A549 (cell line): ENCODE results near the gene ITGB3. TPM values are rescaled to one million over a fixed set of nuclear protein-coding genes. Genes with fewer than 3 reads are reported as not detected.

Source experiments
- ATAC-seq, 2 experiments: fragments of 200-7000 bp in 1 of 2; fragments of >200 bp in 1 of 2; cut with Nextera tagmentation in 1 of 2; cut with Tn5 transposase in 1 of 2; 3 replicates each; pipeline versions ENCODE4 v1.8.0 to v1.9.1; 2018 to 2020; ENCODE audit warnings: mild to moderate bottlenecking in 1 of 2, moderate library complexity in 1 of 2
- CTCF ChIA-PET: fragments of 300-600 bp; sonication (Branson Sonifier 250); formaldehyde crosslinking; extraction: SDS; loops from one replicate; lab custom pipeline; 2021; ENCODE audit warnings: antibody characterized with exemption, inconsistent platforms; lab: Yijun Ruan, JAX
- POLR2A ChIA-PET: fragments of 350-600 bp; formaldehyde crosslinking; extraction: SDS; loops from one replicate; lab custom pipeline; 2021; ENCODE audit warnings: antibody characterized with exemption, inconsistent platforms; lab: Yijun Ruan, JAX
- DNase-seq, 2 experiments: peaks; one replicate each; pipeline versions ENCODE4 v3.0.0 to v3.0.0-alpha.2; 2011 to 2016; ENCODE audit warnings: low read depth in 1 of 2, low spot score in 1 of 2
- FAIRE-seq: peaks from 2 replicates; lab custom pipeline; 2011; peaks lifted over from hg19 to GRCh38; lab: Jason Lieb, UNC
- H3K27ac ChIP-seq, 2 experiments: fragments of >200 bp; sonication (Bioruptor Twin); formaldehyde crosslinking; 3 replicates each; pipeline ENCODE4 v1.5.1; 2016 to 2017
- H3K4me1 ChIP-seq: fragments of >200 bp; sonication (Bioruptor Twin); formaldehyde crosslinking; 3 replicates; pipeline ENCODE4 v1.6.1; 2016
- H3K4me2 ChIP-seq: fragments of >200 bp; sonication (Bioruptor Twin); formaldehyde crosslinking; 3 replicates; pipeline ENCODE4 v1.6.1; 2016
- H3K4me3 ChIP-seq: fragments of >200 bp; sonication (Bioruptor Twin); formaldehyde crosslinking; 3 replicates; pipeline ENCODE4 v1.5.1; 2016
- H3K9me3 ChIP-seq: fragments of >200 bp; sonication (Bioruptor Twin); formaldehyde crosslinking; 3 replicates; pipeline ENCODE4 v1.6.1; 2016
- CEBPB ChIP-seq, 2 experiments: fragments of >200 bp in 1 of 2; sonication (Bioruptor Twin) in 1 of 2; formaldehyde crosslinking in 1 of 2; IDR thresholded peaks; 2 replicates each; pipeline ENCODE4 v1.6.1; 2012 to 2016
- CHD4 ChIP-seq: fragments of 200-600 bp; sonication (generic); IDR thresholded peaks from 2 replicates; pipeline ENCODE4 v1.6.1; 2016; ENCODE audit warnings: antibody characterized with exemption, mild to moderate bottlenecking, borderline replicate concordance
- ESRRA ChIP-seq: fragments of 150-350 bp; IDR thresholded peaks from 2 replicates; pipeline ENCODE4 v1.6.1; 2014; ENCODE audit warnings: mild to moderate bottlenecking, low read length, borderline replicate concordance
- FOXS1 ChIP-seq: fragments of 250-450 bp; sonication (Bioruptor Pico); IDR thresholded peaks from 2 replicates; pipeline ENCODE4 v1.5.0; 2020; ENCODE audit warnings: mild to moderate bottlenecking, moderate library complexity
- HDAC2 ChIP-seq: fragments of 200-600 bp; sonication (generic); IDR thresholded peaks from 2 replicates; pipeline ENCODE4 v1.6.1; 2016
- JUNB ChIP-seq: fragments of >200 bp; sonication (Bioruptor Twin); formaldehyde crosslinking; IDR thresholded peaks from 2 replicates; pipeline ENCODE4 v1.6.1; 2016
- MAFK ChIP-seq: fragments of 450-650 bp; IDR thresholded peaks from 2 replicates; pipeline ENCODE4 v1.6.1; 2014; ENCODE audit not compliant: partially characterized antibody
- MAZ ChIP-seq: fragments of 150-350 bp; IDR thresholded peaks from 2 replicates; pipeline ENCODE4 v1.6.1; 2014; ENCODE audit warnings: antibody characterized with exemption, low read depth, low read length, borderline replicate concordance
- RCOR1 ChIP-seq: fragments of 150-350 bp; IDR thresholded peaks from 2 replicates; pipeline ENCODE4 v1.6.1; 2014; ENCODE audit warnings: antibody characterized with exemption, low read length, low read depth
- RNF2 ChIP-seq: fragments of 200-600 bp; sonication (generic); IDR thresholded peaks from 2 replicates; pipeline ENCODE4 v1.6.1; 2016; ENCODE audit warnings: low read depth, mild to moderate bottlenecking, antibody characterized with exemption, moderate library complexity, borderline replicate concordance
- TFCP2L1 ChIP-seq: fragments of 250-450 bp; sonication (Bioruptor Pico); IDR thresholded peaks from 2 replicates; pipeline ENCODE4 v1.5.0; 2021; ENCODE audit warnings: mild to moderate bottlenecking
- TP53 ChIP-seq: fragments of 250-450 bp; sonication (Bioruptor Pico); IDR thresholded peaks from 2 replicates; pipeline ENCODE4 v1.5.0; 2021; ENCODE audit warnings: mild to moderate bottlenecking, moderate library complexity
- WGBS: methylation state at CpG from one replicate; pipeline ENCODE4 v1.1.6; 2017; ENCODE audit errors: missing lambda C conversion rate; 5-methylcytosine and 5-hydroxymethylcytosine counted together
- polyA plus RNA-seq, 4 experiments: library from polyadenylated mRNA; depleted of rRNA in 3 of 4; stranded (reverse); fragments of >200 nt; fragmentation: RNase III in 1 of 4; extraction: RNeasy Plus Mini Kit Qiagen cat#74134 plus additional on column Dnase treatment in 1 of 4; gene quantifications; 2 replicates in 3 of 4; 3 replicates in 1 of 4; pipeline ENCODE4 v1.2.3, GENCODE V29; 2011 to 2017
- TF ChIP-seq, protein P1 (sequence below): fragments of 450-650 bp; IDR thresholded peaks from 2 replicates; pipeline ENCODE4 v1.6.1; 2014; ENCODE audit warnings: antibody characterized with exemption
- TF ChIP-seq, protein P2 (sequence below): fragments of 200-600 bp; sonication (generic); IDR thresholded peaks from 2 replicates; pipeline ENCODE4 v1.6.1; 2016; ENCODE audit warnings: antibody characterized with exemption, mild to moderate bottlenecking, moderate library complexity
- TF ChIP-seq, protein P3 (sequence below): fragments of >200 bp; sonication (Bioruptor Twin); formaldehyde crosslinking; IDR thresholded peaks from 3 replicates; pipeline ENCODE4 v1.6.1; 2016
- TF ChIP-seq, protein P4 (sequence below): IDR thresholded peaks from 2 replicates; pipeline ENCODE4 v1.6.1; 2012; ENCODE audit warnings: low read depth, borderline replicate concordance

ITGB3 gene
- polyA plus RNA-seq, 2 of the 4 experiments (the other 2 are of a cell fraction): 0.34 to 5.0 TPM

DNA sequence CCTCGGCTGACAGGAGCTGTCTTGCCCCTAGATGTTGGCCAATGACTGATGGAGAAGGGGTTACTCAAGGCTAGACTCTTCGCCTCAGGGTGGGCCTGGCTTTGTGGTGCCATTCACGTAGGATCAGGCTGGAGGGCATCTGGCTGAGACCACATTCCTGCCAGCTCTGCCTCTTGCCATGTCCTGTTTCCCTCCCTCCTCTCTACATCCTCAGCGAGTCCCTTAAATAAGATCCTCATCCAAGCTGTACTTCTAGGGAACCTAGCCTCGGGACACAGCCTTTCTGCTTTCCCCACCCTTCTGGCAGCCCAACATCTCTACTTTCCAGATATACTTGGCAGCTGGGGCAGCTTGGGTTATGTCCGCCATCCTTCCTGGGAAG, 42.2 kb downstream of the ITGB3 start:
- Histone ChIP-seq H3K27ac (no peak overlapping the region), H3K4me3 (no peak overlapping the region), H3K4me1 (no peaks in the 10 kb centered on the region), H3K4me2 (no peak overlapping the region), H3K9me3 (no peaks in the 10 kb centered on the region)
- 64% methylated on average over 6 of the region's 6 CpGs for WGBS
- ChIA-PET CTCF (interaction anchor here (0.7 to 1.5 kb wide), 4 partner anchors 10 to 66 kb away, joined by 3 to 4 read pairs (median 3); no protein-coding TSS in a partner anchor), POLR2A (no interaction called here)
- FAIRE-seq (no peak), DNase-seq (no peak), ATAC-seq (no peak)
- TF ChIP-seq, protein P1, sequence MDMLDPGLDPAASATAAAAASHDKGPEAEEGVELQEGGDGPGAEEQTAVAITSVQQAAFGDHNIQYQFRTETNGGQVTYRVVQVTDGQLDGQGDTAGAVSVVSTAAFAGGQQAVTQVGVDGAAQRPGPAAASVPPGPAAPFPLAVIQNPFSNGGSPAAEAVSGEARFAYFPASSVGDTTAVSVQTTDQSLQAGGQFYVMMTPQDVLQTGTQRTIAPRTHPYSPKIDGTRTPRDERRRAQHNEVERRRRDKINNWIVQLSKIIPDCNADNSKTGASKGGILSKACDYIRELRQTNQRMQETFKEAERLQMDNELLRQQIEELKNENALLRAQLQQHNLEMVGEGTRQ: no peak
- TF ChIP-seq MAZ (no peak), JUNB (no peak), RNF2 (no peak), CHD4 (no peak)

DNA sequence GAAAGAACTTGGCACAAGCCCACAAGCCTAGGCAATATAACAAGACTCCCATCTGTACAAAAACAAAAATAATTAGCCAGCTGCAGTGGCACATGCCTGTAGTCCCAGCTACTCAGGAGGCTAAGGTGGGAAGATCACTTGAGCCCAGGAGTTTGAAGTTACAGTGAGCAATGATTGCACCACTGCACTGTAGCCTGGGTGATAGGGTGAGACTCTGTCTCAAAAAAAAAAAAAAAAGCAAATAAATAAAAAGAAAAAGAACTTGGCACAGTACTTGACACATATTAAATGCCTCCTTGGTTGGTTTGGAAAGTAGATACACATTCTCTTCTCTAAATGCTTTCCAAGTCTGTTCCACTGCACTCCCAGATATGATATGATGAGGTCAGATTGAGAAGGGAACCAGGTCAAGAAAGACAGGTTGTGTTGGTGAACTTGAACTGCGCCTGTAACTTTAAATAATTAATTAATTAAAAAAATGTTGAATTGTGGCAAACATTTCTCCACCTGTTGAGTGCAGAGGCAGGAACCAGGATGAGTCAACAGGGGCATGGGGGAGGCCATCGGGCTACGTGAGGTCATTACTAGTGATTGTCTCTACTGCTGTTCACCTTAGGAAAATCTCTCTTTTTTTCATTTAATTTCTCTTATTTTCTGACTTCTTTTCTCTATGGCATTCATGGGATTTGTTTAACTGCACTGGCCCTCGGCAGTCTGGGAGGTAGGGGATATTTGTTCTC, 44.2 kb downstream of the ITGB3 start:
- CTCF ChIA-PET: no interaction called here
- DNase-seq (no peak), FAIRE-seq (no peak), ATAC-seq (no peak)
- Histone ChIP-seq H3K9me3 (peaks cover 13% of the 10 kb centered on the region; the same call in 2 of the 3 replicates), H3K4me2 (no peak overlapping the region)
- WGBS: 76% methylated on average over 4 of the region's 4 CpGs
- POLR2A ChIA-PET: no interaction called here
- TF ChIP-seq CEBPB (IDR thresholded peaks at IDR 0.05) (no peak), RCOR1 (no peak), TFCP2L1 (CRISPR knock-in tag) (no peak), ESRRA (no peak), FOXS1 (CRISPR knock-in tag) (no peak), HDAC2 (no peak), TP53 (CRISPR knock-in tag) (no peak)
- TF ChIP-seq, protein P2, sequence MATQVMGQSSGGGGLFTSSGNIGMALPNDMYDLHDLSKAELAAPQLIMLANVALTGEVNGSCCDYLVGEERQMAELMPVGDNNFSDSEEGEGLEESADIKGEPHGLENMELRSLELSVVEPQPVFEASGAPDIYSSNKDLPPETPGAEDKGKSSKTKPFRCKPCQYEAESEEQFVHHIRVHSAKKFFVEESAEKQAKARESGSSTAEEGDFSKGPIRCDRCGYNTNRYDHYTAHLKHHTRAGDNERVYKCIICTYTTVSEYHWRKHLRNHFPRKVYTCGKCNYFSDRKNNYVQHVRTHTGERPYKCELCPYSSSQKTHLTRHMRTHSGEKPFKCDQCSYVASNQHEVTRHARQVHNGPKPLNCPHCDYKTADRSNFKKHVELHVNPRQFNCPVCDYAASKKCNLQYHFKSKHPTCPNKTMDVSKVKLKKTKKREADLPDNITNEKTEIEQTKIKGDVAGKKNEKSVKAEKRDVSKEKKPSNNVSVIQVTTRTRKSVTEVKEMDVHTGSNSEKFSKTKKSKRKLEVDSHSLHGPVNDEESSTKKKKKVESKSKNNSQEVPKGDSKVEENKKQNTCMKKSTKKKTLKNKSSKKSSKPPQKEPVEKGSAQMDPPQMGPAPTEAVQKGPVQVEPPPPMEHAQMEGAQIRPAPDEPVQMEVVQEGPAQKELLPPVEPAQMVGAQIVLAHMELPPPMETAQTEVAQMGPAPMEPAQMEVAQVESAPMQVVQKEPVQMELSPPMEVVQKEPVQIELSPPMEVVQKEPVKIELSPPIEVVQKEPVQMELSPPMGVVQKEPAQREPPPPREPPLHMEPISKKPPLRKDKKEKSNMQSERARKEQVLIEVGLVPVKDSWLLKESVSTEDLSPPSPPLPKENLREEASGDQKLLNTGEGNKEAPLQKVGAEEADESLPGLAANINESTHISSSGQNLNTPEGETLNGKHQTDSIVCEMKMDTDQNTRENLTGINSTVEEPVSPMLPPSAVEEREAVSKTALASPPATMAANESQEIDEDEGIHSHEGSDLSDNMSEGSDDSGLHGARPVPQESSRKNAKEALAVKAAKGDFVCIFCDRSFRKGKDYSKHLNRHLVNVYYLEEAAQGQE: no peak
- TF ChIP-seq, protein P3, sequence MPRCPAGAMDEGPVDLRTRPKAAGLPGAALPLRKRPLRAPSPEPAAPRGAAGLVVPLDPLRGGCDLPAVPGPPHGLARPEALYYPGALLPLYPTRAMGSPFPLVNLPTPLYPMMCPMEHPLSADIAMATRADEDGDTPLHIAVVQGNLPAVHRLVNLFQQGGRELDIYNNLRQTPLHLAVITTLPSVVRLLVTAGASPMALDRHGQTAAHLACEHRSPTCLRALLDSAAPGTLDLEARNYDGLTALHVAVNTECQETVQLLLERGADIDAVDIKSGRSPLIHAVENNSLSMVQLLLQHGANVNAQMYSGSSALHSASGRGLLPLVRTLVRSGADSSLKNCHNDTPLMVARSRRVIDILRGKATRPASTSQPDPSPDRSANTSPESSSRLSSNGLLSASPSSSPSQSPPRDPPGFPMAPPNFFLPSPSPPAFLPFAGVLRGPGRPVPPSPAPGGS: no peak
- TF ChIP-seq, protein P4, sequence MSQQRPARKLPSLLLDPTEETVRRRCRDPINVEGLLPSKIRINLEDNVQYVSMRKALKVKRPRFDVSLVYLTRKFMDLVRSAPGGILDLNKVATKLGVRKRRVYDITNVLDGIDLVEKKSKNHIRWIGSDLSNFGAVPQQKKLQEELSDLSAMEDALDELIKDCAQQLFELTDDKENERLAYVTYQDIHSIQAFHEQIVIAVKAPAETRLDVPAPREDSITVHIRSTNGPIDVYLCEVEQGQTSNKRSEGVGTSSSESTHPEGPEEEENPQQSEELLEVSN: no peak
- TF ChIP-seq, all 56 proteins: peak for 0
- Histone ChIP-seq H3K4me3 (no peak overlapping the region), H3K4me1 (no peaks in the 10 kb centered on the region), H3K27ac (no peak overlapping the region)

DNA sequence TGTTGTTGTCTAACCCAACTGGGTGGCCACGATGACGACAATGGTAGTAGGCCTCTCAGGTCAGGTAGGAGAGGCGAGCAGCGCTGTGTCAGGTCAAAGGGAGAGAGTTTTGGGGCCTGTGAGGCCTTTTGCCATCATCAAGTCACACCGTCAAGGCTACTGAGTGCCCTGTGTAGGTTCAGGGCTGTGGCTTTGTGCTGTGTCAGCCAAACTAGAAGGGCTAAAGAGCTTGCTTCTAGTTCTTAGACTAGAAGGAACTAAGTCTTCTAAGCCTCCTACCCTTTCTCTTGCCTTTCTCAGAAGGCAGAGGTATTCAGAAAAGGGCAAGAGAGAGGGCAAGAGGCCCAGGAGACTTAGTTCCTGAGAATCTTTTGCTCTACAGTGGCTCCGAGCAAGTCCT, 45.1 kb downstream of the ITGB3 start:
- FAIRE-seq (no peak), DNase-seq (no peak), ATAC-seq (no peak)
- H3K4me2 ChIP-seq: no peak overlapping the region
- TF ChIP-seq RCOR1 (no peak), MAFK (peak; percentile 63)
- no peak overlapping the region for H3K27ac ChIP-seq
- no peak overlapping the region for H3K4me3 ChIP-seq
- no peaks in the 10 kb centered on the region for H3K4me1 ChIP-seq
- CTCF ChIA-PET: interaction anchor here (1.5 to 5.2 kb wide), 3 partner anchors 10 to 18 kb away, joined by 4 to 22 read pairs (median 6); no protein-coding TSS in a partner anchor
- POLR2A ChIA-PET: no interaction called here
- H3K9me3 ChIP-seq: peaks cover 13% of the 10 kb centered on the region; the same call in 2 of the 3 replicates
- 86% methylated on average over 6 of the region's 6 CpGs for WGBS
